ENCODE measurements around the gene GLUD1.
"Not testable (repeated sequence)": the region's sequence is repeated elsewhere in the genome, so short reads cannot be mapped to it uniquely, and the experiment has no call there.

DNA sequence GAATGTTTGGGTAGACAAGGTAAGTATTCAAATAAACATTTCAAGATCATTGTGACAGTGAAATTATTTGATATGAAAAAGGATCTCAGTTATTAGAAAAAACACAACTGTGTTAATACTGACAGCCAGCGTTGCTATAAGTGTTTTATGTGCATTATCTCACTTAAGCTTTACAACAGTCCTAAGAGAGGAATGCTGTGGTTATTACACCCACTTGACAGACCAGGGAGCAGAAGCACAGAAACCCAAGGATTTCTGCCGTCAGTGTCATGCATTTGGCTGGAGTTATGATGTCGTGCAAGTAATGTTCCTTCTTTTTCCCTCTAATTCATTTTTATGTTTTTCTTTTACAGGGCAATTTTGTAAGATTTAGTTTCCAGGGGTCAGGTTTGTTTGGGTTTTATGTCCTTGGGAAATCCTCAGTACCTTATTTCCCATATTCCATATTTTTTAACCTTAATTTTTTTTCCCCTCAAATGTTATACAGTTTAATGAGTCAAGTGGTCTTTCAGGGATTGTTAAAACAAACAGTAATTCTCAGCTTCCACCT lies 33.0 kb upstream of the GLUD1 start:
- TF ChIP-seq, protein P1, sequence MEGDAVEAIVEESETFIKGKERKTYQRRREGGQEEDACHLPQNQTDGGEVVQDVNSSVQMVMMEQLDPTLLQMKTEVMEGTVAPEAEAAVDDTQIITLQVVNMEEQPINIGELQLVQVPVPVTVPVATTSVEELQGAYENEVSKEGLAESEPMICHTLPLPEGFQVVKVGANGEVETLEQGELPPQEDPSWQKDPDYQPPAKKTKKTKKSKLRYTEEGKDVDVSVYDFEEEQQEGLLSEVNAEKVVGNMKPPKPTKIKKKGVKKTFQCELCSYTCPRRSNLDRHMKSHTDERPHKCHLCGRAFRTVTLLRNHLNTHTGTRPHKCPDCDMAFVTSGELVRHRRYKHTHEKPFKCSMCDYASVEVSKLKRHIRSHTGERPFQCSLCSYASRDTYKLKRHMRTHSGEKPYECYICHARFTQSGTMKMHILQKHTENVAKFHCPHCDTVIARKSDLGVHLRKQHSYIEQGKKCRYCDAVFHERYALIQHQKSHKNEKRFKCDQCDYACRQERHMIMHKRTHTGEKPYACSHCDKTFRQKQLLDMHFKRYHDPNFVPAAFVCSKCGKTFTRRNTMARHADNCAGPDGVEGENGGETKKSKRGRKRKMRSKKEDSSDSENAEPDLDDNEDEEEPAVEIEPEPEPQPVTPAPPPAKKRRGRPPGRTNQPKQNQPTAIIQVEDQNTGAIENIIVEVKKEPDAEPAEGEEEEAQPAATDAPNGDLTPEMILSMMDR (IDR thresholded peaks at IDR 0.05), result not testable (repeated sequence)
- not testable (repeated sequence) for TF ChIP-seq POLR2A (IDR thresholded peaks at IDR 0.05)

All from esophagus squamous epithelium (tissue), 4 donors.